ENCODE data around the gene HS2ST1.

The HS2ST1 gene

DNA sequence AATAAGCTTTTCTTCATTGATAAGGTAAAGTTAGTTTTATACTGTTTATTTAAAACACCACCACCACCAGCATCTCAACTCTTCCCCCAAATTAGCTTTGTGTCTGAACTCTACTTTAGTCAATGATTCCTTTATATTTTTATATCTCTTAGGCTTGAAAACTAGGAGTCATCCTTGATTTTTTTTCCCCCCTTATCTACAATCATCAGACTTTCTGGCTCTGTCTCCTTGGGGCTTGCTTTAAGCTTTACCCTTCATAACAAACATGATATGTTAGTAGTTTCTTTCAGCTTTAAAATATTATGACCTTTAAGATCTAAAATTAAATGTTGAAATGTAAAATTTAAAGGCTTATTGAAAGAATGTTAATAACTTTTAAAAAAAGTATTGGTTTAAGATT, 28.3 kb downstream of the HS2ST1 start (continued):
- TF ChIP-seq, protein P1, sequence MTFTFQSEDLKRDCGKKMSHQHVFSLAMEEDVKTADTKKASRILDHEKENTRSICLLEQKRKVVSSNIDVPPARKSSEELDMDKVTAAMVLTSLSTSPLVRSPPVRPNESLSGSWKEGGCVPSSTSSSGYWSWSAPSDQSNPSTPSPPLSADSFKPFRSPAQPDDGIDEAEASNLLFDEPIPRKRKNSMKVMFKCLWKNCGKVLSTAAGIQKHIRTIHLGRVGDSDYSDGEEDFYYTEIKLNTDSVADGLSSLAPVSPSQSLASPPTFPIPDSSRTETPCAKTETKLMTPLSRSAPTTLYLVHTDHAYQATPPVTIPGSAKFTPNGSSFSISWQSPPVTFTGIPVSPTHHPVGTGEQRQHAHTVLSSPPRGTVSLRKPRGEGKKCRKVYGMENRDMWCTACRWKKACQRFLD (tag by site-specific recombination; IDR thresholded peaks at IDR 0.05): no peak
- TF ChIP-seq, protein P2, sequence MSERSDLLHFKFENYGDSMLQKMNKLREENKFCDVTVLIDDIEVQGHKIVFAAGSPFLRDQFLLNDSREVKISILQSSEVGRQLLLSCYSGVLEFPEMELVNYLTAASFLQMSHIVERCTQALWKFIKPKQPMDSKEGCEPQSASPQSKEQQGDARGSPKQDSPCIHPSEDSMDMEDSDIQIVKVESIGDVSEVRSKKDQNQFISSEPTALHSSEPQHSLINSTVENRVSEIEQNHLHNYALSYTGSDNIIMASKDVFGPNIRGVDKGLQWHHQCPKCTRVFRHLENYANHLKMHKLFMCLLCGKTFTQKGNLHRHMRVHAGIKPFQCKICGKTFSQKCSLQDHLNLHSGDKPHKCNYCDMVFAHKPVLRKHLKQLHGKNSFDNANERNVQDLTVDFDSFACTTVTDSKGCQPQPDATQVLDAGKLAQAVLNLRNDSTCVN (tag by site-specific recombination; optimal IDR thresholded peaks at IDR 0.05): no peak
- TF ChIP-seq ZNF624 (tag by site-specific recombination; IDR thresholded peaks at IDR 0.05): no peak
- no peak for TF ChIP-seq SP7 (tag by site-specific recombination; IDR thresholded peaks at IDR 0.05)

DNA sequence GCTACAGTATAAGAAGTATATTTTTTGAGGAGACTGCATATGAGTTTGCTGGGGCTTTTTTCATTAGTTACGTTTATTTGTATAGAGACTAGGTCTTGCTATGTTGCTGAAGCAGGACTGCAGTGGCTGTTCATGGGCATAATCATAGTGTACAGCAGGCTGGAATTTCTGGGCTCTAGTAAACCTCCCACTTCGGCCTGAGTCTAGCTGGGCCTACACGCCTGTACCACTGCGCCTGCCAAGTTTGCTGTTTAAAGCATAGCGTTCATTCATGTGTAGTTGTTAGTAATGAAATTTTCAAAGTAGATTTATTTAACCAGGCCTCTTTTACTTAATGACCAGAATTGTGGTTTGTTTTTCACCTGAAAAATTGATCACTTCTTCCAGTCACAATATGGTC, 33.8 kb downstream of the HS2ST1 start:
- no peak for TF ChIP-seq GLIS1 (tag by site-specific recombination; IDR thresholded peaks at IDR 0.05)
- TF ChIP-seq ZBTB20 (tag by site-specific recombination; IDR thresholded peaks at IDR 0.05): no peak
- no peak for TF ChIP-seq GLI2 (tag by site-specific recombination; IDR thresholded peaks at IDR 0.05; ENCODE audit: borderline replicate concordance, low read depth)
- TF ChIP-seq, protein P3, sequence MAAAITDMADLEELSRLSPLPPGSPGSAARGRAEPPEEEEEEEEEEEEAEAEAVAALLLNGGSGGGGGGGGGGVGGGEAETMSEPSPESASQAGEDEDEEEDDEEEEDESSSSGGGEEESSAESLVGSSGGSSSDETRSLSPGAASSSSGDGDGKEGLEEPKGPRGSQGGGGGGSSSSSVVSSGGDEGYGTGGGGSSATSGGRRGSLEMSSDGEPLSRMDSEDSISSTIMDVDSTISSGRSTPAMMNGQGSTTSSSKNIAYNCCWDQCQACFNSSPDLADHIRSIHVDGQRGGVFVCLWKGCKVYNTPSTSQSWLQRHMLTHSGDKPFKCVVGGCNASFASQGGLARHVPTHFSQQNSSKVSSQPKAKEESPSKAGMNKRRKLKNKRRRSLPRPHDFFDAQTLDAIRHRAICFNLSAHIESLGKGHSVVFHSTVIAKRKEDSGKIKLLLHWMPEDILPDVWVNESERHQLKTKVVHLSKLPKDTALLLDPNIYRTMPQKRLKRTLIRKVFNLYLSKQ (tag by site-specific recombination; IDR thresholded peaks at IDR 0.05; ENCODE audit: borderline replicate concordance): no peak
- TF ChIP-seq ZNF214 (tag by site-specific recombination; IDR thresholded peaks at IDR 0.05; ENCODE audit: borderline replicate concordance): no peak
- TF ChIP-seq, protein P4, sequence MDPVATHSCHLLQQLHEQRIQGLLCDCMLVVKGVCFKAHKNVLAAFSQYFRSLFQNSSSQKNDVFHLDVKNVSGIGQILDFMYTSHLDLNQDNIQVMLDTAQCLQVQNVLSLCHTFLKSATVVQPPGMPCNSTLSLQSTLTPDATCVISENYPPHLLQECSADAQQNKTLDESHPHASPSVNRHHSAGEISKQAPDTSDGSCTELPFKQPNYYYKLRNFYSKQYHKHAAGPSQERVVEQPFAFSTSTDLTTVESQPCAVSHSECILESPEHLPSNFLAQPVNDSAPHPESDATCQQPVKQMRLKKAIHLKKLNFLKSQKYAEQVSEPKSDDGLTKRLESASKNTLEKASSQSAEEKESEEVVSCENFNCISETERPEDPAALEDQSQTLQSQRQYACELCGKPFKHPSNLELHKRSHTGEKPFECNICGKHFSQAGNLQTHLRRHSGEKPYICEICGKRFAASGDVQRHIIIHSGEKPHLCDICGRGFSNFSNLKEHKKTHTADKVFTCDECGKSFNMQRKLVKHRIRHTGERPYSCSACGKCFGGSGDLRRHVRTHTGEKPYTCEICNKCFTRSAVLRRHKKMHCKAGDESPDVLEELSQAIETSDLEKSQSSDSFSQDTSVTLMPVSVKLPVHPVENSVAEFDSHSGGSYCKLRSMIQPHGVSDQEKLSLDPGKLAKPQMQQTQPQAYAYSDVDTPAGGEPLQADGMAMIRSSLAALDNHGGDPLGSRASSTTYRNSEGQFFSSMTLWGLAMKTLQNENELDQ (tag by site-specific recombination; IDR thresholded peaks at IDR 0.05; ENCODE audit: low read depth): no peak
- TF ChIP-seq SCRT1 (tag by site-specific recombination; IDR thresholded peaks at IDR 0.05; ENCODE audit: borderline replicate concordance): no peak
- no peak for TF ChIP-seq HOXD13 (CRISPR knock-in tag; IDR thresholded peaks at IDR 0.05; ENCODE audit: borderline replicate concordance)
- no peak for TF ChIP-seq ZNF391 (tag by site-specific recombination; IDR thresholded peaks at IDR 0.05; ENCODE audit: borderline replicate concordance, low read depth)
- no peak for TF ChIP-seq ZNF629 (tag by site-specific recombination; IDR thresholded peaks at IDR 0.05)
- no peak for TF ChIP-seq ZNF174 (tag by site-specific recombination; IDR thresholded peaks at IDR 0.05)
- TF ChIP-seq, protein P5, sequence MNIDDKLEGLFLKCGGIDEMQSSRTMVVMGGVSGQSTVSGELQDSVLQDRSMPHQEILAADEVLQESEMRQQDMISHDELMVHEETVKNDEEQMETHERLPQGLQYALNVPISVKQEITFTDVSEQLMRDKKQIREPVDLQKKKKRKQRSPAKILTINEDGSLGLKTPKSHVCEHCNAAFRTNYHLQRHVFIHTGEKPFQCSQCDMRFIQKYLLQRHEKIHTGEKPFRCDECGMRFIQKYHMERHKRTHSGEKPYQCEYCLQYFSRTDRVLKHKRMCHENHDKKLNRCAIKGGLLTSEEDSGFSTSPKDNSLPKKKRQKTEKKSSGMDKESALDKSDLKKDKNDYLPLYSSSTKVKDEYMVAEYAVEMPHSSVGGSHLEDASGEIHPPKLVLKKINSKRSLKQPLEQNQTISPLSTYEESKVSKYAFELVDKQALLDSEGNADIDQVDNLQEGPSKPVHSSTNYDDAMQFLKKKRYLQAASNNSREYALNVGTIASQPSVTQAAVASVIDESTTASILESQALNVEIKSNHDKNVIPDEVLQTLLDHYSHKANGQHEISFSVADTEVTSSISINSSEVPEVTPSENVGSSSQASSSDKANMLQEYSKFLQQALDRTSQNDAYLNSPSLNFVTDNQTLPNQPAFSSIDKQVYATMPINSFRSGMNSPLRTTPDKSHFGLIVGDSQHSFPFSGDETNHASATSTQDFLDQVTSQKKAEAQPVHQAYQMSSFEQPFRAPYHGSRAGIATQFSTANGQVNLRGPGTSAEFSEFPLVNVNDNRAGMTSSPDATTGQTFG (tag by site-specific recombination; IDR thresholded peaks at IDR 0.05; ENCODE audit: borderline replicate concordance): no peak
- Histone ChIP-seq H3K9me3 (ENCODE audit: control insufficient read depth, insufficient read depth, low read depth, low read length) (no peaks in the 10 kb centered on the region), H3K4me3 (ENCODE audit: low read depth, low read length) (no peak overlapping the region), H3K36me3 (ENCODE audit: control insufficient read depth in 2 of 2, insufficient read depth in 1 of 2, low read length in 2 of 2) (no peaks in the 10 kb centered on the region), H3K4me1 (ENCODE audit: control insufficient read depth, insufficient read depth, low read length) (0 out of 2 replicates have a peak, but pooled peaks cover 2% of the 10 kb centered on the region), H3K27ac (ENCODE audit: extremely low read depth, low read depth, low read length) (no peak overlapping the region)
- ChIA-PET CTCF (interaction anchor here (0.5 to 2.0 kb wide), 3 partner anchors 136 to 207 kb away, joined by 3 to 7 read pairs (median 5); no protein-coding TSS in a partner anchor), POLR2A (no interaction called here)
